ENCODE measurements around the gene KLHL22. TPM values are rescaled to one million over a fixed set of nuclear protein-coding genes. Genes with fewer than 3 reads are reported as not detected.

The KLHL22 gene
- total and polyA plus RNA-seq, 2 of the 13 experiments (the other 11 are each of a cell fraction or from before 2014, with no cell fraction given), result 10.9 to 14.8 TPM

DNA sequence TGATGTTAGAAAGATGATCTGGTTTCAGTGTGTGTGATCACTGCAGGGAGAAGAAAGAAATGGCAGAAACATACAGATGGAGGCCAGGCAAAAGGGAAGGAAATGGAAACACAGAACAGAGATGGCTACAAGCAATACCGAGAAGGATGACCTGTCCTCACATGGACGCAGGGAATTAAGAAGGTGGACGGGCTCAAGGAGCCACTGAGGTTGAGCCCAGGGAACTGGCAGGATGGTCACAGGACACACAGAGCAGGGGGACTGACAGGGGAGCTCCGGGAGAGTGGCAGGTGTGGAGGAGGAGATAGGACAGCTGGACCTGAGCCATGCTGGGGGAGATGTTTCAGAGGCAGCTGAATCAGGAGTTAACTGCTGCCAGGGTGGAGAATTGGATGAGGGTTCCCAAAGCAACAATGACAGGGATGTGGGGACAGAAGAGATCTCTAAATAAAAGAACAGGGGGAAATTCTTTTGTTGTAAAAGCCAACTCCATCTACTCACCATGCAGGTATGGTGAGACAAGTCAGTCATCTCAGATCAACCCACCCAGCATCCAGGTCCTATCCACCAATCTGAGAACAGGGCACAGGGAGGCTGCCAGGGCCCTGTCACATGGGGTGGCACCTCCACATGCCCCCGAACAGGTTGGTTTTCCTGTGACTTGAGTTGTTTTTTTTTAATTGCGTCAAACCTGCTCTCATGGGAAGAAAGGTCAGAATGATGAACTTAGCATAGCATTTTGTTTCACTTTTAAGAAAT, 26.3 kb downstream of the KLHL22 start:
- ChIA-PET CTCF (ENCODE audit: low intra/inter-chr PET ratio, low total read pairs) (no interaction called here), POLR2A (no interaction called here)
- no TSS peak for BruUV-seq (replicated peaks)
- Histone ChIP-seq H2AFZ (ENCODE audit: low read length) (no peak overlapping the region), H3K9me3 (ENCODE audit: low read length) (no peaks in the 10 kb centered on the region), H4K20me1 (ENCODE audit: insufficient read depth, low read length) (no peaks in the 10 kb centered on the region), H3K27me3 (ENCODE audit: control insufficient read depth in 1 of 2, insufficient read depth in 2 of 2, low read length in 2 of 2) (no peaks in the 10 kb centered on the region), H3K4me3 (replicated peaks in 1 of 3; ENCODE audit: insufficient read depth in 1 of 3, low read depth in 2 of 3, low read length in 3 of 3) (no peak overlapping the region), H3K4me2 (ENCODE audit: low read depth, low read length) (no peak overlapping the region), H3K4me1 (ENCODE audit: insufficient read depth, low read length) (no peaks in the 10 kb centered on the region), H3K36me3 (replicated peaks in 1 of 2; ENCODE audit: control insufficient read depth in 1 of 2, insufficient read depth in 2 of 2, low read length in 2 of 2) (peaks cover 4 to 6% of the 10 kb centered on the region in 2 experiments; a peak in 3 of 5 replicates), H3K79me2 (ENCODE audit: insufficient read depth, low read length) (no peaks in the 10 kb centered on the region), H3K27ac (ENCODE audit: extremely low read length, insufficient read depth, low read length) (no peak overlapping the region), H3K9ac (ENCODE audit: insufficient read depth, low read depth, low read length) (no peak overlapping the region)
- FAIRE-seq, result no peak
- WGBS (ENCODE audit: low lambda C conversion rate), result 96% methylated on average over 6 of the region's 6 CpGs
- no peak for DNase-seq (ENCODE audit: low spot score)
- intact Hi-C loops (cut with micrococcal nuclease; ENCODE audit: unreplicated experiment) (no loop called here), in situ Hi-C loops (cut with HindIII; ENCODE audit: extremely low pct_ligation_motif_present, low pct_unique_long_range_greater_than_20kb) (no loop called here)
- ATAC-seq, result no peak
- TF ChIP-seq, protein P1, sequence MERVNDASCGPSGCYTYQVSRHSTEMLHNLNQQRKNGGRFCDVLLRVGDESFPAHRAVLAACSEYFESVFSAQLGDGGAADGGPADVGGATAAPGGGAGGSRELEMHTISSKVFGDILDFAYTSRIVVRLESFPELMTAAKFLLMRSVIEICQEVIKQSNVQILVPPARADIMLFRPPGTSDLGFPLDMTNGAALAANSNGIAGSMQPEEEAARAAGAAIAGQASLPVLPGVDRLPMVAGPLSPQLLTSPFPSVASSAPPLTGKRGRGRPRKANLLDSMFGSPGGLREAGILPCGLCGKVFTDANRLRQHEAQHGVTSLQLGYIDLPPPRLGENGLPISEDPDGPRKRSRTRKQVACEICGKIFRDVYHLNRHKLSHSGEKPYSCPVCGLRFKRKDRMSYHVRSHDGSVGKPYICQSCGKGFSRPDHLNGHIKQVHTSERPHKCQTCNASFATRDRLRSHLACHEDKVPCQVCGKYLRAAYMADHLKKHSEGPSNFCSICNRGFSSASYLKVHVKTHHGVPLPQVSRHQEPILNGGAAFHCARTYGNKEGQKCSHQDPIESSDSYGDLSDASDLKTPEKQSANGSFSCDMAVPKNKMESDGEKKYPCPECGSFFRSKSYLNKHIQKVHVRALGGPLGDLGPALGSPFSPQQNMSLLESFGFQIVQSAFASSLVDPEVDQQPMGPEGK (CRISPR knock-in tag; IDR thresholded peaks at IDR 0.05), result no peak
- no peak for TF ChIP-seq TMF1 (CRISPR knock-in tag; IDR thresholded peaks at IDR 0.05; ENCODE audit: low read depth)
- TF ChIP-seq ZBTB3 (CRISPR knock-in tag; IDR thresholded peaks at IDR 0.05; ENCODE audit: borderline replicate concordance, low read depth), result no peak
- TF ChIP-seq TARDBP (CRISPR knock-in tag; IDR thresholded peaks at IDR 0.05), result no peak
- no peak for TF ChIP-seq PAF1 (CRISPR knock-in tag; IDR thresholded peaks at IDR 0.05)
- TF ChIP-seq ADNP (CRISPR knock-in tag; IDR thresholded peaks at IDR 0.05), result no peak
- no peak for TF ChIP-seq MEIS2 (CRISPR knock-in tag; IDR thresholded peaks at IDR 0.05)
- TF ChIP-seq RORA (CRISPR knock-in tag; IDR thresholded peaks at IDR 0.05), result no peak
- no peak for TF ChIP-seq ZNF382 (CRISPR knock-in tag; IDR thresholded peaks at IDR 0.05; ENCODE audit: borderline replicate concordance)
- no peak for TF ChIP-seq ZNF274 (CRISPR knock-in tag; IDR thresholded peaks at IDR 0.05)
- TF ChIP-seq, protein P2, sequence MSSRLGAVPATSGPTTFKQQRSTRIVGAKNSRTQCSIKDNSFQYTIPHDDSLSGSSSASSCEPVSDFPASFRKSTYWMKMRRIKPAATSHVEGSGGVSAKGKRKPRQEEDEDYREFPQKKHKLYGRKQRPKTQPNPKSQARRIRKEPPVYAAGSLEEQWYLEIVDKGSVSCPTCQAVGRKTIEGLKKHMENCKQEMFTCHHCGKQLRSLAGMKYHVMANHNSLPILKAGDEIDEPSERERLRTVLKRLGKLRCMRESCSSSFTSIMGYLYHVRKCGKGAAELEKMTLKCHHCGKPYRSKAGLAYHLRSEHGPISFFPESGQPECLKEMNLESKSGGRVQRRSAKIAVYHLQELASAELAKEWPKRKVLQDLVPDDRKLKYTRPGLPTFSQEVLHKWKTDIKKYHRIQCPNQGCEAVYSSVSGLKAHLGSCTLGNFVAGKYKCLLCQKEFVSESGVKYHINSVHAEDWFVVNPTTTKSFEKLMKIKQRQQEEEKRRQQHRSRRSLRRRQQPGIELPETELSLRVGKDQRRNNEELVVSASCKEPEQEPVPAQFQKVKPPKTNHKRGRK (CRISPR knock-in tag; IDR thresholded peaks at IDR 0.05), result no peak
- TF ChIP-seq ZBTB7B (CRISPR knock-in tag; IDR thresholded peaks at IDR 0.05), result no peak
- no peak for TF ChIP-seq ZNF121 (CRISPR knock-in tag; IDR thresholded peaks at IDR 0.05)
- no peak for TF ChIP-seq ZNF33A (CRISPR knock-in tag; IDR thresholded peaks at IDR 0.05; ENCODE audit: borderline replicate concordance)
- TF ChIP-seq, protein P3, sequence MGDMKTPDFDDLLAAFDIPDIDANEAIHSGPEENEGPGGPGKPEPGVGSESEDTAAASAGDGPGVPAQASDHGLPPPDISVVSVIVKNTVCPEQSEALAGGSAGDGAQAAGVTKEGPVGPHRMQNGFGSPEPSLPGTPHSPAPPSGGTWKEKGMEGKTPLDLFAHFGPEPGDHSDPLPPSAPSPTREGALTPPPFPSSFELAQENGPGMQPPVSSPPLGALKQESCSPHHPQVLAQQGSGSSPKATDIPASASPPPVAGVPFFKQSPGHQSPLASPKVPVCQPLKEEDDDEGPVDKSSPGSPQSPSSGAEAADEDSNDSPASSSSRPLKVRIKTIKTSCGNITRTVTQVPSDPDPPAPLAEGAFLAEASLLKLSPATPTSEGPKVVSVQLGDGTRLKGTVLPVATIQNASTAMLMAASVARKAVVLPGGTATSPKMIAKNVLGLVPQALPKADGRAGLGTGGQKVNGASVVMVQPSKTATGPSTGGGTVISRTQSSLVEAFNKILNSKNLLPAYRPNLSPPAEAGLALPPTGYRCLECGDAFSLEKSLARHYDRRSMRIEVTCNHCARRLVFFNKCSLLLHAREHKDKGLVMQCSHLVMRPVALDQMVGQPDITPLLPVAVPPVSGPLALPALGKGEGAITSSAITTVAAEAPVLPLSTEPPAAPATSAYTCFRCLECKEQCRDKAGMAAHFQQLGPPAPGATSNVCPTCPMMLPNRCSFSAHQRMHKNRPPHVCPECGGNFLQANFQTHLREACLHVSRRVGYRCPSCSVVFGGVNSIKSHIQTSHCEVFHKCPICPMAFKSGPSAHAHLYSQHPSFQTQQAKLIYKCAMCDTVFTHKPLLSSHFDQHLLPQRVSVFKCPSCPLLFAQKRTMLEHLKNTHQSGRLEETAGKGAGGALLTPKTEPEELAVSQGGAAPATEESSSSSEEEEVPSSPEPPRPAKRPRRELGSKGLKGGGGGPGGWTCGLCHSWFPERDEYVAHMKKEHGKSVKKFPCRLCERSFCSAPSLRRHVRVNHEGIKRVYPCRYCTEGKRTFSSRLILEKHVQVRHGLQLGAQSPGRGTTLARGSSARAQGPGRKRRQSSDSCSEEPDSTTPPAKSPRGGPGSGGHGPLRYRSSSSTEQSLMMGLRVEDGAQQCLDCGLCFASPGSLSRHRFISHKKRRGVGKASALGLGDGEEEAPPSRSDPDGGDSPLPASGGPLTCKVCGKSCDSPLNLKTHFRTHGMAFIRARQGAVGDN (CRISPR knock-in tag; IDR thresholded peaks at IDR 0.05), result no peak
- TF ChIP-seq ZNF773 (CRISPR knock-in tag; IDR thresholded peaks at IDR 0.05; ENCODE audit: borderline replicate concordance), result no peak

All from HepG2 (cell line).